HCT116 (cell line): Measurements from ENCODE around the gene ZNF784. TPM values are rescaled to one million over a fixed set of nuclear protein-coding genes. Genes with fewer than 3 reads are reported as not detected.

ENCODE experiments used
- ATAC-seq: fragments of 200-7000 bp; cut with Tn5 transposase; 2 replicates; pipeline ENCODE4 v1.9.1; 2020; ENCODE audit warnings: mild to moderate bottlenecking, moderate library complexity
- BruUV-seq: library from RNA; stranded (reverse); fragments of 400-500 nt; replicated peaks from 2 replicates; lab custom pipeline; 2021; lab: Mats Ljungman, UMichigan
- CTCF ChIA-PET: fragments of 300-600 bp; sonication (Branson Sonifier 250); formaldehyde crosslinking; loops from one replicate; lab custom pipeline; 2021; ENCODE audit warnings: antibody characterized with exemption; lab: Charles Lee
- POLR2A ChIA-PET: fragments of 300-600, 350-600 bp; sonication (Branson Sonifier 250); formaldehyde crosslinking; loops from one replicate; lab custom pipeline; 2021; ENCODE audit warnings: antibody characterized with exemption; lab: Charles Lee
- RAD21 ChIA-PET, 2 experiments: fragments of 300-600 bp; sonication (Branson Sonifier 250); formaldehyde crosslinking; loops; one replicate each; lab custom pipeline; 2023; ENCODE audit warnings: low total read pairs in 2 of 2; ENCODE audit not compliant: uncharacterized antibody in 2 of 2, unreplicated experiment in 2 of 2, low non-redundant PET in 1 of 2; lab: Charles Lee
- DNase-seq: peaks from one replicate; pipeline ENCODE4 v3.0.0-alpha.2; 2010; ENCODE audit warnings: low read depth, low spot score
- H2AFZ ChIP-seq: fragments of 200-600 bp; shearing (Covaris generic), sonication (generic); 2 replicates; pipeline ENCODE4 v1.6.1; 2017; ENCODE audit warnings: low read depth, mixed run types, mixed read lengths, antibody characterized with exemption, low read length; ENCODE audit not compliant: poor library complexity, severe bottlenecking
- H3K27ac ChIP-seq: 2 replicates; pipeline ENCODE4 v1.5.1; 2012; ENCODE audit warnings: low read depth, low read length
- H3K27me3 ChIP-seq: fragments of 200-600 bp; sonication (generic); 2 replicates; pipeline ENCODE4 v1.6.1; 2016; ENCODE audit warnings: mixed run types, low read length, mixed read lengths; ENCODE audit not compliant: insufficient read depth
- H3K36me3 ChIP-seq, 2 experiments: fragments of 200-500 bp in 1 of 2; fragments of 200-600 bp in 1 of 2; sonication (Bioruptor generic) in 1 of 2; sonication (generic) in 1 of 2; 2 replicates each; pipeline versions ENCODE4 v1.5.1 to v1.6.1; 2014 to 2016; ENCODE audit warnings: low read length in 2 of 2, inconsistent platforms in 1 of 2, mixed read lengths in 1 of 2, mixed run types in 1 of 2; ENCODE audit not compliant: insufficient read depth in 2 of 2, control insufficient read depth in 1 of 2
- H3K4me1 ChIP-seq, 2 experiments: fragments of 200-600 bp in 1 of 2; sonication (generic) in 1 of 2; 2 replicates each; pipeline versions ENCODE4 v1.5.1 to v1.6.1; 2012 to 2017; ENCODE audit warnings: low read length in 2 of 2, inconsistent platforms in 1 of 2, mild to moderate bottlenecking in 1 of 2, mixed read lengths in 1 of 2, mixed run types in 1 of 2, moderate library complexity in 1 of 2; ENCODE audit not compliant: insufficient read depth in 2 of 2, control insufficient read depth in 1 of 2
- H3K4me2 ChIP-seq: fragments of 200-600 bp; sonication (generic); 2 replicates; pipeline ENCODE4 v1.6.1; 2017; ENCODE audit warnings: mixed run types, low read length, mixed read lengths
- H3K4me3 ChIP-seq, 2 experiments: fragments of 200-600 bp in 1 of 2; sonication (generic) in 1 of 2; replicated peaks in 1 of 2; 2 replicates each; pipeline ENCODE4 v1.5.1; 2011 to 2016; ENCODE audit warnings: low read length in 2 of 2, control low read depth in 1 of 2, low read depth in 1 of 2, mild to moderate bottlenecking in 1 of 2, mixed read lengths in 1 of 2, mixed run types in 1 of 2
- H3K79me2 ChIP-seq: fragments of 200-600 bp; sonication (generic); 2 replicates; pipeline ENCODE4 v1.6.1; 2017; ENCODE audit warnings: mild to moderate bottlenecking, mixed run types, low read length, moderate library complexity, mixed read lengths; ENCODE audit not compliant: insufficient read depth
- H3K9ac ChIP-seq: fragments of 200-600 bp; sonication (generic); 2 replicates; pipeline ENCODE4 v1.6.1; 2016; ENCODE audit warnings: low read length, mixed read lengths
- H3K9me2 ChIP-seq: fragments of 200-600 bp; sonication (generic), shearing (Covaris generic); 2 replicates; pipeline ENCODE4 v1.6.1; 2017; ENCODE audit warnings: mixed run types, mild to moderate bottlenecking, moderate library complexity; ENCODE audit not compliant: insufficient read depth
- H3K9me3 ChIP-seq, 2 experiments: fragments of 200-500 bp in 1 of 2; fragments of 200-600 bp in 1 of 2; sonication (Bioruptor generic) in 1 of 2; sonication (generic) in 1 of 2; 2 replicates each; pipeline ENCODE4 v1.6.1; 2014 to 2017; ENCODE audit warnings: low read length in 2 of 2, mixed read lengths in 2 of 2, inconsistent platforms in 1 of 2, low read depth in 1 of 2, mild to moderate bottlenecking in 1 of 2, mixed run types in 1 of 2, moderate library complexity in 1 of 2; ENCODE audit not compliant: control insufficient read depth in 1 of 2, insufficient read depth in 1 of 2
- H4K20me1 ChIP-seq: fragments of 200-600 bp; sonication (generic), shearing (Covaris generic); 2 replicates; pipeline ENCODE4 v1.6.1; 2017; ENCODE audit warnings: mixed run types, mild to moderate bottlenecking, moderate library complexity; ENCODE audit not compliant: insufficient read depth
- CBX3 ChIP-seq: IDR thresholded peaks from 2 replicates; pipeline ENCODE4 v1.6.1; 2012; ENCODE audit warnings: low read depth
- EGR1 ChIP-seq: IDR thresholded peaks from 2 replicates; pipeline ENCODE4 v1.6.1; 2012; ENCODE audit warnings: low read depth
- ELF1 ChIP-seq: IDR thresholded peaks from 2 replicates; pipeline ENCODE4 v1.6.1; 2012; ENCODE audit warnings: low read depth, borderline replicate concordance
- EZH2 ChIP-seq: fragments of 200-600 bp; sonication (generic); IDR thresholded peaks from 2 replicates; pipeline ENCODE4 v1.6.1; 2017; ENCODE audit warnings: antibody characterized with exemption, mixed run types
- JUND ChIP-seq: IDR thresholded peaks from 2 replicates; pipeline ENCODE4 v1.6.1; 2012
- POLR2A ChIP-seq: IDR thresholded peaks from 2 replicates; pipeline ENCODE4 v1.7.0; 2011; ENCODE audit warnings: borderline replicate concordance; ENCODE audit not compliant: insufficient read depth, insufficient read length; ENCODE audit errors: extremely low read depth
- RAD21 ChIP-seq: IDR thresholded peaks from 2 replicates; pipeline ENCODE4 v1.6.1; 2012; ENCODE audit warnings: low read depth, mild to moderate bottlenecking
- SRF ChIP-seq: IDR thresholded peaks from 2 replicates; pipeline ENCODE4 v1.6.1; 2012; ENCODE audit warnings: low read depth
- YY1 ChIP-seq: IDR thresholded peaks from 2 replicates; pipeline ENCODE4 v1.6.1; 2011; ENCODE audit warnings: low read length, low read depth, moderate library complexity, mild to moderate bottlenecking; ENCODE audit not compliant: insufficient replicate concordance; ENCODE audit errors: extremely low read depth
- ZFX ChIP-seq: fragments of 450-650 bp; IDR thresholded peaks from 2 replicates; pipeline ENCODE4 v1.6.1; 2017
- ZNF274 ChIP-seq: fragments of 200-500 bp; sonication (Bioruptor generic); IDR thresholded peaks from 2 replicates; pipeline ENCODE4 v1.6.1; 2014; ENCODE audit warnings: mild to moderate bottlenecking, low read depth, low read length, inconsistent platforms
- intact Hi-C: fragments of 100-400 bp; cut with micrococcal nuclease; formaldehyde crosslinking; loops from 2 replicates; pipeline ENCODE4 v1.10.0; 2022
- total RNA-seq: library from RNA; stranded (reverse); gene quantifications from one replicate; pipeline ENCODE4 v1.2.1, GENCODE V29; 2021; ENCODE audit not compliant: unreplicated experiment
- TF ChIP-seq, protein P1 (sequence below): IDR thresholded peaks from 2 replicates; pipeline ENCODE4 v1.6.1; 2012
- TF ChIP-seq, protein P2 (sequence below): IDR thresholded peaks from 2 replicates; pipeline ENCODE4 v1.6.1; 2011; ENCODE audit warnings: mild to moderate bottlenecking, low read length, moderate library complexity; ENCODE audit not compliant: insufficient replicate concordance; ENCODE audit errors: extremely low read depth
- TF ChIP-seq, protein P3 (sequence below): IDR thresholded peaks from 2 replicates; pipeline ENCODE4 v1.6.1; 2012
- TF ChIP-seq, protein P4 (sequence below), 3 experiments: fragments of 200-600 bp in 1 of 3; sonication (generic) in 1 of 3; IDR thresholded peaks in 2 of 3; conservative IDR thresholded peaks in 1 of 3; 2 replicates each; pipeline ENCODE4 v1.5.1; 2012 to 2017; ENCODE audit warnings: low read depth in 2 of 3, low read length in 2 of 3, antibody characterized with exemption in 1 of 3, borderline replicate concordance in 1 of 3, control low read depth in 1 of 3, mild to moderate bottlenecking in 1 of 3, mixed read lengths in 1 of 3, mixed run types in 1 of 3, moderate library complexity in 1 of 3; ENCODE audit not compliant: insufficient read depth in 1 of 3

ZNF784 gene
- total RNA-seq, 1 experiment from 2014 or later, result 5.3 TPM

DNA sequence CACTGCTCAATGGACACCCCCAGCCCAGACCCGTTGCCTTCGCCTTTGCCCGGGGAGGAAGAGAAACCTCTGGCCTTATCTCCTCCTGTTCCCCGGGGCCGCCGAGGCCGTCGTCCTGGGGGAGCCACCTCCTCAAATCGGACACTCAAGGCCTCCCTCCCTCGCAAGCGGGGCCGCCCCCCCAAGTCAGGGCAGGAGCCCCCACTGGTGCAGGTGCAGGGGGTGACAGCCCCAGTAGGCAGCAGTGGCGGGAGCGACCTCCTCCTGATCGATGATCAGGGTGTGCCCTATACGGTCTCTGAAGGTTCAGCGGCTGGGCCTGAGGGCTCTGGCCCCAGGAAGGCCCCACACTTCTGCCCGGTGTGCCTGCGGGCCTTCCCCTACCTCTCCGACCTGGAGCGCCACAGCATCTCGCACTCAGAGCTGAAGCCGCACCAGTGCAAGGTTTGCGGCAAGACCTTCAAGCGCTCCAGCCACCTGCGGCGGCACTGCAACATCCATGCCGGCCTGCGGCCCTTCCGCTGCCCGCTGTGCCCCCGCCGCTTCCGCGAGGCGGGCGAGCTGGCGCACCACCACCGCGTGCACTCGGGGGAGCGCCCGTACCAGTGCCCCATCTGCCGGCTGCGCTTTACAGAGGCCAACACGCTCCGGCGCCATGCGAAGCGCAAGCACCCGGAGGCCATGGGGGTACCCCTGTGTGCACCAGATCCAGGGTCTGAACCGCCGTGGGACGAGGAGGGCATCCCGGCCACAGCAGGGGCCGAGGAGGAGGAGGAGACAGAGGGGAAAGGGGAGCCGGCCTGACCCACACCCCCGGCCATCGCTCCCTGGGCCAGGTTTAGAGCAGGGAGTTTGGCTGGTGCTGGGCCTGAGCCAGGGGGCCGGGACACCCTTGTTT is 22.0 kb downstream of the ZNF784 start:
- no TSS peak for BruUV-seq
- Histone ChIP-seq H3K9me3 (no peaks in the 10 kb centered on the region), H3K4me1 (peaks cover 33 to 55% of the 10 kb centered on the region in 2 experiments), H4K20me1 (no peaks in the 10 kb centered on the region), H2AFZ (no peak overlapping the region), H3K9me2 (no peaks in the 10 kb centered on the region), H3K79me2 (peaks cover 20% of the 10 kb centered on the region), H3K4me2 (no peak overlapping the region), H3K27me3 (no peaks in the 10 kb centered on the region), H3K9ac (no peak overlapping the region), H3K36me3 (peaks cover 0 to 3% of the 10 kb centered on the region in 2 experiments; a peak in 2 of 4 replicates), H3K4me3 (no peak overlapping the region), H3K27ac (peak overlapping the region; percentile 83; the same call in 1 of the 2 replicates)
- DNase-seq, result no peak
- ChIA-PET CTCF (no interaction called here), POLR2A (no interaction called here), RAD21 (no interaction called here)
- no peak for ATAC-seq
- intact Hi-C loops, result no loop called here
- TF ChIP-seq ZNF274 (no peak), EGR1 (no peak), POLR2A (no peak), ELF1 (no peak), JUND (no peak), EZH2 (no peak), YY1 (no peak), SRF (no peak), CBX3 (no peak), RAD21 (no peak), ZFX (no peak)
- TF ChIP-seq, protein P1, sequence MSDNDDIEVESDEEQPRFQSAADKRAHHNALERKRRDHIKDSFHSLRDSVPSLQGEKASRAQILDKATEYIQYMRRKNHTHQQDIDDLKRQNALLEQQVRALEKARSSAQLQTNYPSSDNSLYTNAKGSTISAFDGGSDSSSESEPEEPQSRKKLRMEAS, result no peak
- TF ChIP-seq, protein P2, sequence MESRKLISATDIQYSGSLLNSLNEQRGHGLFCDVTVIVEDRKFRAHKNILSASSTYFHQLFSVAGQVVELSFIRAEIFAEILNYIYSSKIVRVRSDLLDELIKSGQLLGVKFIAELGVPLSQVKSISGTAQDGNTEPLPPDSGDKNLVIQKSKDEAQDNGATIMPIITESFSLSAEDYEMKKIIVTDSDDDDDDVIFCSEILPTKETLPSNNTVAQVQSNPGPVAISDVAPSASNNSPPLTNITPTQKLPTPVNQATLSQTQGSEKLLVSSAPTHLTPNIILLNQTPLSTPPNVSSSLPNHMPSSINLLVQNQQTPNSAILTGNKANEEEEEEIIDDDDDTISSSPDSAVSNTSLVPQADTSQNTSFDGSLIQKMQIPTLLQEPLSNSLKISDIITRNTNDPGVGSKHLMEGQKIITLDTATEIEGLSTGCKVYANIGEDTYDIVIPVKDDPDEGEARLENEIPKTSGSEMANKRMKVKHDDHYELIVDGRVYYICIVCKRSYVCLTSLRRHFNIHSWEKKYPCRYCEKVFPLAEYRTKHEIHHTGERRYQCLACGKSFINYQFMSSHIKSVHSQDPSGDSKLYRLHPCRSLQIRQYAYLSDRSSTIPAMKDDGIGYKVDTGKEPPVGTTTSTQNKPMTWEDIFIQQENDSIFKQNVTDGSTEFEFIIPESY, result no peak
- TF ChIP-seq, protein P3, sequence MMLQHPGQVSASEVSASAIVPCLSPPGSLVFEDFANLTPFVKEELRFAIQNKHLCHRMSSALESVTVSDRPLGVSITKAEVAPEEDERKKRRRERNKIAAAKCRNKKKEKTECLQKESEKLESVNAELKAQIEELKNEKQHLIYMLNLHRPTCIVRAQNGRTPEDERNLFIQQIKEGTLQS, result no peak
- TF ChIP-seq, protein P4, sequence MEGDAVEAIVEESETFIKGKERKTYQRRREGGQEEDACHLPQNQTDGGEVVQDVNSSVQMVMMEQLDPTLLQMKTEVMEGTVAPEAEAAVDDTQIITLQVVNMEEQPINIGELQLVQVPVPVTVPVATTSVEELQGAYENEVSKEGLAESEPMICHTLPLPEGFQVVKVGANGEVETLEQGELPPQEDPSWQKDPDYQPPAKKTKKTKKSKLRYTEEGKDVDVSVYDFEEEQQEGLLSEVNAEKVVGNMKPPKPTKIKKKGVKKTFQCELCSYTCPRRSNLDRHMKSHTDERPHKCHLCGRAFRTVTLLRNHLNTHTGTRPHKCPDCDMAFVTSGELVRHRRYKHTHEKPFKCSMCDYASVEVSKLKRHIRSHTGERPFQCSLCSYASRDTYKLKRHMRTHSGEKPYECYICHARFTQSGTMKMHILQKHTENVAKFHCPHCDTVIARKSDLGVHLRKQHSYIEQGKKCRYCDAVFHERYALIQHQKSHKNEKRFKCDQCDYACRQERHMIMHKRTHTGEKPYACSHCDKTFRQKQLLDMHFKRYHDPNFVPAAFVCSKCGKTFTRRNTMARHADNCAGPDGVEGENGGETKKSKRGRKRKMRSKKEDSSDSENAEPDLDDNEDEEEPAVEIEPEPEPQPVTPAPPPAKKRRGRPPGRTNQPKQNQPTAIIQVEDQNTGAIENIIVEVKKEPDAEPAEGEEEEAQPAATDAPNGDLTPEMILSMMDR (IDR thresholded peaks at IDR 0.05 in 2 of 3, conservative IDR thresholded peaks at IDR 0.05 in 1 of 3; ENCODE audit: borderline replicate concordance in 1 of 3, insufficient read depth in 1 of 3, low read depth in 2 of 3, low read length in 2 of 3), result no peak
